ENCODE data around the gene GALT. TPM values are rescaled to one million over a fixed set of nuclear protein-coding genes. Genes with fewer than 3 reads are reported as not detected.

GALT gene
- 10 to 100 TPM; 43.7 to 61.2 (median 47.3) TPM for polyA plus RNA-seq

DNA sequence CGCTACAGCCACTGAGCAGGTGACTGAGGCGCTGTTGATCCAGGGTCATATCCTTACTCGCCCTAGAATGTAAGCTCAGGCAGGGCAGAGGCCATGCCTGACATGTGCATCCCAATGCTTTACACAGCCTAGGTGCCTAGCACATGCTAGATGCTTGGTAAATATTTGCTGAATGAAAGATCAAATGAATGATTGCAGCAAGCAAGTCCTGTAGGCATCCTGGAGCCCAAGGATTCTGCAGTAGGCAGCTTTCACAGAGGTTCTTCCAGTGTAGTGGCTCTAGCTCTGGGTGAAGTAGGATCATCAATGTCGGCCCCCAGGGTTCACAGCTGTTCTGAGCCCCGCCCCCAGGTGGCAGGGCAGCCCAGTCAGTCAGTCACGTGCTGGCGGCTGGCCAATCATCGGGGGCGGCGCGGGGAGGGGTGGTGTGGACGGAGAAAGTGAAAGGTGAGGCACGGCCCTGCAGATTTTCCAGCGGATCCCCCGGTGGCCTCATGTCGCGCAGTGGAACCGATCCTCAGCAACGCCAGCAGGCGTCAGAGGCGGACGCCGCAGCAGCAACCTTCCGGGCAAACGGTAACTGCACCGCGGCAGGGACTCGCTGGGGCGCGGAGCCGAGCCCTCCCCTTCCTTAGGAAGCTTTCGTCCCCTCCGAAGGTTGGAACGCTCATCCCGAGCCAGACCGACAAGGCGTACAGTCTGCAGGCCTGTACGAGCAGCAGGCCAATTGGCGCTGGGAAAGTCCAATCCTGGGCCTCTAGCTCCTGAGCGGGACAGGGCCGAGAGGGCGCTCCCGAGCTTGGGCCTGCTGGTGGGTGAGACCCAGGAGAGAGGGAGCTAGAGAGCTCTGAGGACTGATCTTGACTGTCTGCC lies at the start of gene GALT:
GALT (plus strand) TSS at position 465 of the 873 bp plus-strand sequence; CDS start at position 495, 30 bp downstream.
- Mint-ChIP-seq H3K36me3 (peaks cover 9 to 13% (median 10%) of the 10 kb centered on the region in 3 donors), H3K4me1 (peaks cover 29 to 38% of the 10 kb centered on the region in 2 donors), H3K4me3 (peak within 1 kb of the TSS; percentile 90 to 95 (median 92))

DNA sequence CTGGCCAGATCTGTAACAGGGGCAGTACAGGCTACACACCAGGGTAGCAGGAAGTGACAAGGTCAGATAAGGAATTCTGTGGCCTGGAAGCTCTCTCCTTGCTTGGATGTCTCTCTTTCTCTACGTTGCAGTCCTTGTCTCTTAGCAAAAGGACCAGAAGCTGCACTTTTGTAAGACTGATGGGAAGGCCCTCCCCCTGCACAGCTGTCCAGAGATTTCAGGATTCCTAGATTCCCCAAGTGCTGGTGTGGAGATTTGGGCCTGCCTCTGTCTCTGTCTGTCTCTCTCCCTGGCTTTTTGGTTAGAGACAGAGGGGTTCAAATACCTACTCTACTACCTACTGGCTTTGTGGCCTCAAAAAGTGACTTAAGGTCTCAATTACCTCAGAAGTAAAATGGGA lies 46.9 kb upstream of the GALT start:
- no peak overlapping the region for H3K27ac Mint-ChIP-seq
- DNase-seq: no peak
- no peaks in the 10 kb centered on the region for H3K4me1 Mint-ChIP-seq
- H3K4me3 Mint-ChIP-seq: no peak overlapping the region
- no peaks in the 10 kb centered on the region for H3K9me3 Mint-ChIP-seq
- no peaks in the 10 kb centered on the region for H3K36me3 Mint-ChIP-seq
- peaks cover 0 to 3% (median 2%) of the 10 kb centered on the region in 3 donors for H3K27me3 Mint-ChIP-seq (ENCODE audit: low read depth in 3 of 3)

More for the DNA sequence above, at the start of gene GALT:
- H3K27ac Mint-ChIP-seq: peak within 1 kb of the TSS; percentile 77 to 94 (median 90)
- H3K9me3 Mint-ChIP-seq: no peaks in the 10 kb centered on the region
- DNase-seq: peak; percentile 91 to 95 (median 94)
- H3K27me3 Mint-ChIP-seq (ENCODE audit: low read depth in 3 of 3): peaks cover 7 to 11% (median 9%) of the 10 kb centered on the region in 3 donors

DNA sequence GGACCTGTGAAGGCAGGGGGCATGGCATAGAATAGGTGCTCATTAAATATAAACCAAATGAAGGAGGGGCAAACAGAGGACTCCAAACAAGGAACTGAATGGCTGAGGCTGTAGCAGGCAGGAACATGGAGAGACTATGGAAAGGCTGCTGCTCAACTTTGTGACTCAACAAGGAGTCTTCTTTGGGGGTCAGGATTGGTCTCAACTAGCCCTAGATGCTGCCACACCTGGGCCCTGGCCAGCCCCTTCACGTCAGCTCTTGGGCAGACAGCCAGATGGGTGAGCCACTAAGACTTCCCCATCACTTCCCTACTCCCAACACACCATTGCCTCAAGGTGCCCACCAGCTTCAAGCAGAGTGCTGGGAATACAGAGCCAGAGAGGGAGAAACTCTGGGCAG lies 45.6 kb upstream of the GALT start:
- Mint-ChIP-seq H3K27ac (no peak overlapping the region), H3K9me3 (no peaks in the 10 kb centered on the region), H3K36me3 (no peaks in the 10 kb centered on the region), H3K4me3 (no peak overlapping the region), H3K4me1 (no peaks in the 10 kb centered on the region), H3K27me3 (ENCODE audit: low read depth in 3 of 3) (peaks cover 0 to 6% (median 2%) of the 10 kb centered on the region in 3 donors)
- no peak for DNase-seq

DNA sequence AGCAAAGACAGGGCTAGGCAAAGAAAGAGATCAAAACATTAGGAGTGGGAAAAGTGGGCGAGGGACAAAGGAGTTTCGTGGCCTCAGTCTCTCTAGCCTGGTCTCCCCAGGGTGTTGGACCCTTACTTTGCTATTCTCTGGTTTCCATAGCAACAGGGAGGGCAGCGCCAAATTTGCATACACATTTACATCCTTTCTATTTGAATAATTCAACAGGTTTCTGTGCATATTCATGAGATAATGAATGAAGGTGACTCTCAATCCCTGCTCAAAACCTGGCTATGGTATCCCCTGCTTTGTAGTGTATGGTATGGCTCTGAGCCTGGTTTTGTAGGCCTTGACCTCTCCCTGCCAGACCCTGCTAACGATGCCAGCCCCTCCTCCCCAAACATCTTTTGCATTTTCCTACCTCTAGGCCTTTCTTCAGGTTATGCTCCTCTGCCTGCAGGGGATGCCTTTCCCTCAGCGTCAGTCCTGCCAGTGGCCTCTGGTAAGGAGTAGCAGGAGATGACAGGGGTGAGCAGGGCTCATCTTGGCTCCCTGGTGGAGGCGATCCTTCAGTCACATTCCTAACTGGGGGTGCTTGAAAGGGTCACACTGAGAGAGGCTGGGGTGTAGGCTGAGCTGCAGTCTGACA lies 44.4 kb upstream of the GALT start:
- H3K27me3 Mint-ChIP-seq (ENCODE audit: low read depth in 3 of 3): peaks cover 0 to 6% (median 2%) of the 10 kb centered on the region in 3 donors
- no peak overlapping the region for H3K27ac Mint-ChIP-seq
- H3K4me3 Mint-ChIP-seq: no peak overlapping the region
- no peaks in the 10 kb centered on the region for H3K36me3 Mint-ChIP-seq
- no peak for DNase-seq
- H3K4me1 Mint-ChIP-seq: no peaks in the 10 kb centered on the region
- no peaks in the 10 kb centered on the region for H3K9me3 Mint-ChIP-seq

DNA sequence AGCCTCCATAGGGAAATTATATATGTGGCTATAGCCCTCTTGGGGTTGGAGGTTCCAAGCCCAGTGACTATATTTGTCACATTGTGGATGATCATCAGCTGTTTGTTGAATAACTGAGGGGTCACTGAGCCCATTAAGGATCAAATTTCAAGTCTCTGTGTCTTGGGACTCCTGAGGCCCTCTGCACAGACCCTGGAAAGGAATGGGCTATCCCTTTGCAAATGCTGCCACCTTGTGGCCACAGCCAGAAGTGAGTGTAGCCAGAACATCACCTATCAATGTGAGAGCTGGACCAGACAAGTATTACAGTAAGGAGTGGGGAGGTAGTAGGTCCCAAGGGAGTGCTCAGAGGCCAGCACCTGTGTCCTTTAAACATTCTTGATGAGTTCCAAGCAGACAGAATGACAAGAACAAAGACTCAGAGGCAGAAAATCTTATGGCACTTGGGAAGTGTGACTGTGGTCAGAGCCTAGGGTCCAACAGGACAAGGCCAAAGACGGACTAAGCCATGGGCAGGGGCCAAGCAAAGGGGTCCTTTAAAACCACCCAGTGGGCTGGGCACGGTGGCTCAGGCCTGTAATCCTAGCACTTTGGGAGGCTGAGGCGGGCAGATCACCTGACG lies 42.8 kb upstream of the GALT start:
- DNase-seq: peak; percentile 66 to 73 (median 69)
- Mint-ChIP-seq H3K27me3 (ENCODE audit: low read depth in 3 of 3) (peaks cover 0 to 5% (median 2%) of the 10 kb centered on the region in 3 donors), H3K9me3 (no peaks in the 10 kb centered on the region), H3K27ac (no peak overlapping the region), H3K4me3 (no peak overlapping the region), H3K36me3 (no peaks in the 10 kb centered on the region), H3K4me1 (no peaks in the 10 kb centered on the region)

DNA sequence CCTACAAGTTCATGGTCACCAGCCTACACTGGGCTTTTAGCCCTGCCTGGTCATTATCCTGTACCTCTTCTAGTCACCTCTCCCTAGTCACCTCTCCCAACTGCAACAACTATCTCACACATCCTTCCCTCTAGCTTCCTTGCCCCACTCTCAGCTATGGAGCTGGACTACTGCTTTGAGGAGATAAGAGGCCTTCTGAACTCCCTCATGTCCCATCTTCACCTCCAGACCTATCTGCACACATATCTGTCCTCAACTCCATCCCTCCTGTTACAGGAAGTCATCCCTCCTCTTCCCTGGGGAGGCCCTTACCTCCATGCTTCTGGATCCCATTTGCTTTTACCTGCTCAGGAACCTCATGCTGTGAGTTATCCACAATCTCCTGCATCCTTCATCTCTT lies 40.3 kb upstream of the GALT start:
- Mint-ChIP-seq H3K27ac (no peak overlapping the region), H3K4me3 (no peak overlapping the region), H3K36me3 (no peaks in the 10 kb centered on the region), H3K9me3 (no peaks in the 10 kb centered on the region), H3K27me3 (ENCODE audit: low read depth in 3 of 3) (peaks cover 0 to 5% (median under 1%) of the 10 kb centered on the region in 3 donors), H3K4me1 (peaks cover 5 to 10% of the 10 kb centered on the region in 2 donors)
- no peak for DNase-seq

DNA sequence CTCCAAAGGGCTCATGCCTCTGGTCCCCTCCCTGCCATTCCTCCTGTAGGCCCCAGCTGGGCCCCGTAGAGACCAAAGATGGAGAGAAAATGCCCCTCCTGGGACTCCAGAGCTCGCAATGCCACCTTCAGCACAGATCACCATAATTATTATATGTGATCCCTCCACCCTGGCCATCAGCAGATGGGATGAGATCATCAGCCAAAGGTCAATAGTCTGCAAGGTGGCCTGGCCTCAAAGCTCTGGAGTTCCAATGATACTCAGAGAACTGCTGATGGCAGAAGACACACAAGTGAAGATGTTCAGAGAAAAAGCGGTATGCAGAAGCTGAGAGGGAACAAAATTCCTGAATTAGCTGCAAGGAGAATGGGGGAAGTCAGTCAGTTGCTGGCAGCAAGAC lies 39.6 kb upstream of the GALT start:
- Mint-ChIP-seq H3K4me1 (peaks cover 10 to 15% of the 10 kb centered on the region in 2 donors), H3K4me3 (no peak overlapping the region), H3K9me3 (no peaks in the 10 kb centered on the region), H3K27ac (no peak overlapping the region), H3K36me3 (no peaks in the 10 kb centered on the region), H3K27me3 (ENCODE audit: low read depth in 3 of 3) (peaks cover 0 to 4% (median 3%) of the 10 kb centered on the region in 3 donors)
- DNase-seq: no peak

DNA sequence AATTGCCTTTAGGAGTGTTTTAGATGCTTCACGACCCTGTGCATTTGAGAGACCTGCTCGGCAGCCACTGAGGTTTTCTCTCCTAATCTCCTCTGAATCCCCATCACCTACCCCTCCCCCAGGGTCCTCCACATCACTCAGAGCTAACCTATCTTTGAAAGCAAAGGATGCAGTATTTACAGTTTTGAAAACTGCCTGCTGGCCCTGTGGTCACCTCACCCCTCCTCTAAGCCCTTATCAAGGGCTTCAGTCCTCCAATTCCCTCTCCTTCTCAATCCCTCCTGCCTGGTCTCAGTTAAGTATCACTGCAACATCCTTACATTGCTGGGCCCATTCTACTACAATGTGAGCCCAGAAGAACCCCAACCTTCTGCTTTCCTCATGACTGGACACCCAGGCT lies 39.1 kb upstream of the GALT start:
- Mint-ChIP-seq H3K27me3 (ENCODE audit: low read depth in 3 of 3) (peaks cover 2 to 6% (median 5%) of the 10 kb centered on the region in 3 donors), H3K4me3 (no peak overlapping the region), H3K36me3 (no peaks in the 10 kb centered on the region), H3K27ac (no peak overlapping the region), H3K9me3 (no peaks in the 10 kb centered on the region), H3K4me1 (peaks cover 12 to 18% of the 10 kb centered on the region in 2 donors)
- no peak for DNase-seq

DNA sequence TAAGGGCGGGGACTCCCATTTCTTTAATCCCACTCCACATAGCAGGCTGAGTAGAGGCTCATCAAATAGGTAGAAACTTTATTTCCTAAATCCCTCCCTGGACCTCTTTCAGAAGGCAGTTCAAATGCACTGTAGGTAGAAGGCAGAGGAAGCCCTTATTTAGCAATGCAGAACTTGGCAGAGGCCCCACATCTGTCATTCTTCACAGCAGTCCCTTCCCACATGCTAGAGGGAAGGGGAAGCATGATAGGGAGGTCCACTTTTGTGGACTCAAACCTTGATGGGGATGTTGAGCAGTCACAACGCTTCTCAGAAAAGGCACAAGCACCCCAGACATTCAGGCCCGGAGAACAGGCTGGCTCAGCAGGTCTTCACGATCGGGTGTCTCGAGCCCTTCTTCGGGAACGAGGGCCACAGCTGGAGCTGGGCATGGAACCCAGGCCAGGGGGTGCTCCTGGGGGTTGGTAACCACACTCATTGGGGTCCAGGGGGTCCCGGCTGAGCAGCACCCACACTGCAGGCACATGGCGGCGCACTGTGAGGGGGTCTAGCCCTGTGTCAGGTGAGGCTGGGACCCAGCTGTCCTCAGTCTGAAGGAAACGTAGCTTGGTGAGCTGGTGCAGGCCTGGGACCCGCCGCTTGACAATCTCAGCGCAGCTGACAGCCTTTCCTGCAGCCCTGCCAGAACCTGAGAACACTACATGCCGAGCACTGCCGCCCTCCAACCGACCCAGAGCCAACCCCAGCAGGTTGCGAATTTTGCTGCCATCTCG lies 35.9 kb upstream of the GALT start:
- peaks cover 0 to 15% (median 0%) of the 10 kb centered on the region in 3 donors for H3K36me3 Mint-ChIP-seq
- peaks cover 23 to 31% of the 10 kb centered on the region in 2 donors for H3K4me1 Mint-ChIP-seq
- peak overlapping the region; percentile 36 to 98 (median 92) for H3K4me3 Mint-ChIP-seq
- peak overlapping the region in 5 of 6 donors; percentile 75 to 98 (median 93) for H3K27ac Mint-ChIP-seq
- peaks cover 6 to 8% (median 8%) of the 10 kb centered on the region in 3 donors for H3K27me3 Mint-ChIP-seq (ENCODE audit: low read depth in 3 of 3)
- no peaks in the 10 kb centered on the region for H3K9me3 Mint-ChIP-seq
- no peak for DNase-seq

DNA sequence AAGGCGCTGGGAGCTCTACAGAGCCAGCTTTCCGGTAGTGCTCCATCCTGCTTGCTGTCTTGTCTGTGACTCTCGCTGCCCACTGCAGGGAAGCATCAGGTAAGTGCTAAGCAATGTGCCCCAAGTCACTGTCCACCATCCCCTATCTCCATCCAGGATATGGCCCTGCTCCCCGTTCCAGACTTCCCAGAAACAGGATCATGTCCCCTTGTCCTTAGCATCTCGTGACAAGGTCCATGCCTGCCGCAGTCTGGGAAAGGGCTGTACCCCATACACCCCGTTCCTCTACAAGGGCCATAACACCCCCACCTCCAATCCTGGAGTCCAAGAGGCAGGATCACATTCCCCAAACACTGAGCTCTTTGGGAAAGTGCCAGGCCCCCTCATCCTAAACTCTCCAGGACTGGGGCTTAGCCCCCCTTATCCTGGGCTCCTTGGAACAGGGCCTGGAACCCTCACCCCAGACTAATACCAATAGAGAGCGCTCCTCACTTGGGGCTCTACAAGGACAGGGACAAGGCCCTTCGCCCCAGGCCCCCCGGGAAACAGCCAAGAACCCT lies 35.1 kb upstream of the GALT start:
- peaks cover 23 to 31% of the 10 kb centered on the region in 2 donors for H3K4me1 Mint-ChIP-seq
- H3K4me3 Mint-ChIP-seq: peak overlapping the region; percentile 92 to 98 (median 93)
- no peaks in the 10 kb centered on the region for H3K9me3 Mint-ChIP-seq
- DNase-seq: no peak
- H3K27ac Mint-ChIP-seq: peak overlapping the region; percentile 88 to 98 (median 92)
- peaks cover 0 to 18% (median 4%) of the 10 kb centered on the region in 3 donors for H3K36me3 Mint-ChIP-seq
- peaks cover 6 to 8% (median 8%) of the 10 kb centered on the region in 3 donors for H3K27me3 Mint-ChIP-seq (ENCODE audit: low read depth in 3 of 3)

DNA sequence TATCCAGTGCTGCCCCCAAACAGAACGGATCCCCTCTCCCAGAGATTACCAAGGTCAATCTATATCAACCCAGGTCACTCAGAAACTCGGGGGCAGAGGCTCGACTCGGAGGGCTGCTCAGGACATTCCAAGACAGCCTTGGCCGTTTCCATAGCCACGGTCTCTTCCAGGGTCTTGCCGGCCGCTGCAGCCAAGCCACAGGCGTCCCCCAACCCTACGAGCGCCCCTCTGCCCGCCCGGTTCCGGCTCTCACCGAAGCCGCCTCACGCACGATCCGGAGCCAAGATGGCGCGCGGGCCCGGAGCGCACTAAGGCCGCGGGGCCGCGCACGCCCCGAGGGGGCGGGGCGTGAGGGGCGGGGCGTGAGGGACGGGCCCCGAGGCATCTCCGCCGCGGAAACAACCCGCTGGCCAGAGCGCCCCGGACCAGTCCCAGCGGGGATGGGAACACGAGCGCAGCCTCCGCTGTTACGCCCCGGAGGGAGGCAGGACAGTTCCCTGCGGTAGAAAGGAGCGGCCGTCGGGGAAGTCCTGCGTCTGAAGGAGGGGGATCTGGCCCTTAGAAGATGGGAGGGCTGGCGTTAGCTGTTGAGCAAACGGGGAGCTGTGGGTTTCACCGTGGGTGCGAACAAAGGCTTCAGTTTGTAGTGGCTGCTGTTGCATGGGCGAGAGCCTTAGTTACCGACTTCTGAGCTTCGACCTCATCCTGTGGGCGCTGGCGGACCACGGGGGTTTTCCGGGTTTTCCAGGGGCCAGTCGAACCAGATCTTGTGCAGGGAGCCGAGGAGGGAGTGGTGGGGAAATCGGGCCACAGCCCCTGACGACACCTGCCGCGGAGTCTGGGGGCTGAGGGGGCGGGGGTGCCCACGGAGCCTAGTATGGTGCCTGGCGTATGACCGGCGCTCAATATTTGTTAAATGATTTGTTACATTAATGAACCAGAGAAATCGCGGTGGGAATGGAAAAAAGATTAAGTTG lies 34.4 kb upstream of the GALT start, which contains the start of gene RPP25L:
RPP25L (minus strand) TSS at position 287 of the 977 bp plus-strand sequence. CDS start 801 bp downstream, outside the sequence.
- Mint-ChIP-seq H3K4me1 (peaks cover 23 to 31% of the 10 kb centered on the region in 2 donors), H3K9me3 (no peaks in the 10 kb centered on the region), H3K4me3 (peak within 1 kb of the TSS; percentile 92 to 98 (median 93)), H3K36me3 (peaks cover 0 to 23% (median 7%) of the 10 kb centered on the region in 3 donors), H3K27me3 (ENCODE audit: low read depth in 3 of 3) (peaks cover 6 to 8% (median 8%) of the 10 kb centered on the region in 3 donors), H3K27ac (peak within 1 kb of the TSS; percentile 88 to 98 (median 94))
- DNase-seq: peak; percentile 88 to 90 (median 89)

All from immature natural killer cell (primary cell).